K562 (cell line): ENCODE results near the gene ABCB6. TPM values are rescaled to one million over a fixed set of nuclear protein-coding genes. Genes with fewer than 3 reads are reported as not detected.

Experiments
- C11orf30 ChIP-seq: fragments of 450-650 bp; IDR thresholded peaks from 2 replicates; pipeline ENCODE4 v1.6.1; 2016; ENCODE audit warnings: low read depth, mild to moderate bottlenecking
- CC2D1A ChIP-seq: fragments of 450-650 bp; IDR thresholded peaks from 2 replicates; pipeline ENCODE4 v1.6.1; 2017; ENCODE audit warnings: mild to moderate bottlenecking
- IRF2 ChIP-seq: sonication (generic); formaldehyde crosslinking; IDR thresholded peaks from 2 replicates; pipeline ENCODE4 v1.8.1; 2022; ENCODE audit warnings: mild to moderate bottlenecking, missing genetic modification reagents
- MCM7 ChIP-seq, 2 experiments: fragments of 450-650 bp; IDR thresholded peaks; 2 replicates each; pipeline ENCODE4 v1.6.1; 2016 to 2018
- NFIC ChIP-seq: fragments of 450-650 bp; IDR thresholded peaks from 2 replicates; pipeline ENCODE4 v1.6.1; 2017; ENCODE audit warnings: mild to moderate bottlenecking, inconsistent platforms
- PHTF2 ChIP-seq: fragments of 250-450 bp; sonication (Bioruptor Pico); IDR thresholded peaks from 2 replicates; pipeline ENCODE4 v1.5.0; 2021; ENCODE audit warnings: mild to moderate bottlenecking
- RFX7 ChIP-seq: fragments of 250-450 bp; sonication (Bioruptor Pico); IDR thresholded peaks from 2 replicates; pipeline ENCODE4 v1.5.1; 2021; ENCODE audit warnings: mild to moderate bottlenecking
- RNF2 ChIP-seq: sonication (generic); IDR thresholded peaks from 2 replicates; pipeline ENCODE4 v1.6.1; 2016
- STAT5B ChIP-seq: fragments of 250-450 bp; sonication (Bioruptor Pico); IDR thresholded peaks from 2 replicates; pipeline ENCODE4 v1.8.0; 2021; ENCODE audit warnings: mild to moderate bottlenecking, inconsistent platforms
- ZC3H11A ChIP-seq: IDR thresholded peaks from 2 replicates; pipeline ENCODE4 v1.6.1; 2012; ENCODE audit warnings: low read depth, low read length, improper control_type of control experiment
- ZFP1 ChIP-seq: fragments of 450-650 bp; formaldehyde crosslinking; IDR thresholded peaks from 2 replicates; pipeline ENCODE4 v1.4.0; 2020; ENCODE audit warnings: mild to moderate bottlenecking, mixed read lengths
- polyA plus RNA-seq, 8 experiments: library from polyadenylated mRNA; depleted of rRNA in 4 of 8; stranded (reverse) in 5 of 8; unstranded in 3 of 8; fragments of >200 nt; fragmentation: Nextera tagmentation in 2 of 8; fragmentation: Illumina TruSeq in 1 of 8; extraction: Ambion mirVana in 2 of 8; extraction: Trizol in 1 of 8; gene quantifications; 2 replicates each; pipeline versions ENCODE4 v1.2.1 to v1.2.3, GENCODE V29; 2011 to 2014; ENCODE audit warnings: inconsistent platforms in 1 of 8, missing spikeins in 1 of 8
- total RNA-seq, 7 experiments: library from RNA; depleted of rRNA in 6 of 7; stranded (reverse); fragments of >200 nt in 6 of 7; fragmentation: Illumina TruSeq in 2 of 7; extraction: Trizol in 2 of 7; gene quantifications; 2 replicates each; pipeline versions ENCODE4 v1.2.1 to v1.2.3, GENCODE V29; 2011 to 2021; ENCODE audit warnings: low replicate concordance in 1 of 7
- TF ChIP-seq, protein P1 (sequence below): IDR thresholded peaks from 3 replicates; pipeline ENCODE4 v1.6.1; 2011; ENCODE audit warnings: borderline replicate concordance, mild to moderate bottlenecking; ENCODE audit not compliant: insufficient read length, insufficient read depth
- TF ChIP-seq, protein P2 (sequence below): sonication (generic); formaldehyde crosslinking; IDR thresholded peaks from 2 replicates; pipeline ENCODE4 v1.8.1; 2022; ENCODE audit warnings: missing genetic modification reagents
- TF ChIP-seq, protein P3 (sequence below): fragments of 150-350 bp; IDR thresholded peaks from 2 replicates; pipeline ENCODE4 v1.6.1; 2014; ENCODE audit warnings: low read depth, mild to moderate bottlenecking, low read length, borderline replicate concordance
- TF ChIP-seq, protein P4 (sequence below): IDR thresholded peaks from 2 replicates; pipeline ENCODE4 v1.6.1; 2011; ENCODE audit warnings: borderline replicate concordance, low read depth, mild to moderate bottlenecking, moderate library complexity, low read length; ENCODE audit not compliant: insufficient read depth, poor library complexity, severe bottlenecking
- TF ChIP-seq, protein P5 (sequence below): fragments of 450-650 bp; formaldehyde crosslinking; IDR thresholded peaks from 2 replicates; pipeline ENCODE4 v1.4.0; 2020; ENCODE audit warnings: mild to moderate bottlenecking, moderate library complexity
- TF ChIP-seq, protein P6 (sequence below): sonication (generic); formaldehyde crosslinking; IDR thresholded peaks from 2 replicates; pipeline ENCODE4 v1.9.0; 2022; ENCODE audit warnings: mild to moderate bottlenecking, missing genetic modification reagents

The ABCB6 gene
- total and polyA plus RNA-seq, 9 of the 15 experiments (the other 6 are each of a cell fraction or from before 2014, with no cell fraction given), result 3.7 to 29.8 (median 16.8) TPM

DNA sequence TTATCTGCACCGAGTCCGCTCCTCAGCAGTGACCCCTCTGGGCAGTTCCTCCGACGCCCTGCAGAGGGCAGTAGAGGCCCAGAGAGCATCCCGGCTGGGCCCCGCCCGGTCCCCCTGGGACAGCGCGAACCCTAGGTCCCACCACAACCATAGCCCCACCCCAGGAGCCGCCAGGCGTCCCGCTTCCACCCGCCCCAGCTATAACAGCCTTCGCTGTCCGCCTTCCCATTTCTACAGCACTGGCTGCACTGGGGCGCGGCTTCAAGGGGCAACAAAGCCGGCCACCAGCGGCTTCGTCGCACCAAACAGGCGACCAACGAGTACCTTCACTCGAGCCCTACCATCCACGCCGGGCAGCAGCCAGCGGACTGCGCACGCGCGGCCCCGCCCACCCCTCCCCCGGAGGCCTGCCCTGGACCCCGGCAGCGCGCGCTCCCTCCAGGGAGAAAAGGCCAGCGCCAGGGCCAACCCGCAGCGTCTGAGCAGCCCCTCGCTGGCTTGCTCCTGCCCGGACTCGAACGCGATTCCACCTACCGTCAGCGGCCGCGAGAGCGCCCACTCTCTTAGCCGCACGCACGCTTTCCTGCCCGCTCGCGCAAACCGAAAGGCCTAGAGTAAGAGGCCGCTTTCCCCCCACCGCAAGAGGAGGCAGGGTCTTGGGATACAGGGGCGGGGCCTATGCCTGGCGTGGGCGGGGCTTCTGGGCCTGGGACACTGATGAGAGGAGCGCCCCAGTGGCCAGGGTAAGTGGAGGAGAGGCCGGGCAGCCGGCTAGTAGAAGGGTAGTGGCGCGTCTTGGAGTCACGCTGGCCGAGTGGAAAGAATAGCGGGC, 58.4 kb downstream of the ABCB6 start, which contains the start of gene NHEJ1 (continued):
- TF ChIP-seq, protein P1, sequence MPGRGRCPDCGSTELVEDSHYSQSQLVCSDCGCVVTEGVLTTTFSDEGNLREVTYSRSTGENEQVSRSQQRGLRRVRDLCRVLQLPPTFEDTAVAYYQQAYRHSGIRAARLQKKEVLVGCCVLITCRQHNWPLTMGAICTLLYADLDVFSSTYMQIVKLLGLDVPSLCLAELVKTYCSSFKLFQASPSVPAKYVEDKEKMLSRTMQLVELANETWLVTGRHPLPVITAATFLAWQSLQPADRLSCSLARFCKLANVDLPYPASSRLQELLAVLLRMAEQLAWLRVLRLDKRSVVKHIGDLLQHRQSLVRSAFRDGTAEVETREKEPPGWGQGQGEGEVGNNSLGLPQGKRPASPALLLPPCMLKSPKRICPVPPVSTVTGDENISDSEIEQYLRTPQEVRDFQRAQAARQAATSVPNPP, result no peak
- no peak for TF ChIP-seq RFX7 (CRISPR knock-in tag)
- no peak for TF ChIP-seq ZC3H11A
- no peak for TF ChIP-seq ZFP1 (CRISPR knock-in tag)
- TF ChIP-seq, protein P2, sequence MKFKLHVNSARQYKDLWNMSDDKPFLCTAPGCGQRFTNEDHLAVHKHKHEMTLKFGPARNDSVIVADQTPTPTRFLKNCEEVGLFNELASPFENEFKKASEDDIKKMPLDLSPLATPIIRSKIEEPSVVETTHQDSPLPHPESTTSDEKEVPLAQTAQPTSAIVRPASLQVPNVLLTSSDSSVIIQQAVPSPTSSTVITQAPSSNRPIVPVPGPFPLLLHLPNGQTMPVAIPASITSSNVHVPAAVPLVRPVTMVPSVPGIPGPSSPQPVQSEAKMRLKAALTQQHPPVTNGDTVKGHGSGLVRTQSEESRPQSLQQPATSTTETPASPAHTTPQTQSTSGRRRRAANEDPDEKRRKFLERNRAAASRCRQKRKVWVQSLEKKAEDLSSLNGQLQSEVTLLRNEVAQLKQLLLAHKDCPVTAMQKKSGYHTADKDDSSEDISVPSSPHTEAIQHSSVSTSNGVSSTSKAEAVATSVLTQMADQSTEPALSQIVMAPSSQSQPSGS (CRISPR knock-in tag), result no peak
- TF ChIP-seq, protein P3, sequence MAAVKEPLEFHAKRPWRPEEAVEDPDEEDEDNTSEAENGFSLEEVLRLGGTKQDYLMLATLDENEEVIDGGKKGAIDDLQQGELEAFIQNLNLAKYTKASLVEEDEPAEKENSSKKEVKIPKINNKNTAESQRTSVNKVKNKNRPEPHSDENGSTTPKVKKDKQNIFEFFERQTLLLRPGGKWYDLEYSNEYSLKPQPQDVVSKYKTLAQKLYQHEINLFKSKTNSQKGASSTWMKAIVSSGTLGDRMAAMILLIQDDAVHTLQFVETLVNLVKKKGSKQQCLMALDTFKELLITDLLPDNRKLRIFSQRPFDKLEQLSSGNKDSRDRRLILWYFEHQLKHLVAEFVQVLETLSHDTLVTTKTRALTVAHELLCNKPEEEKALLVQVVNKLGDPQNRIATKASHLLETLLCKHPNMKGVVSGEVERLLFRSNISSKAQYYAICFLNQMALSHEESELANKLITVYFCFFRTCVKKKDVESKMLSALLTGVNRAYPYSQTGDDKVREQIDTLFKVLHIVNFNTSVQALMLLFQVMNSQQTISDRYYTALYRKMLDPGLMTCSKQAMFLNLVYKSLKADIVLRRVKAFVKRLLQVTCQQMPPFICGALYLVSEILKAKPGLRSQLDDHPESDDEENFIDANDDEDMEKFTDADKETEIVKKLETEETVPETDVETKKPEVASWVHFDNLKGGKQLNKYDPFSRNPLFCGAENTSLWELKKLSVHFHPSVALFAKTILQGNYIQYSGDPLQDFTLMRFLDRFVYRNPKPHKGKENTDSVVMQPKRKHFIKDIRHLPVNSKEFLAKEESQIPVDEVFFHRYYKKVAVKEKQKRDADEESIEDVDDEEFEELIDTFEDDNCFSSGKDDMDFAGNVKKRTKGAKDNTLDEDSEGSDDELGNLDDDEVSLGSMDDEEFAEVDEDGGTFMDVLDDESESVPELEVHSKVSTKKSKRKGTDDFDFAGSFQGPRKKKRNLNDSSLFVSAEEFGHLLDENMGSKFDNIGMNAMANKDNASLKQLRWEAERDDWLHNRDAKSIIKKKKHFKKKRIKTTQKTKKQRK, result no peak
- peak; percentile 77 for TF ChIP-seq CC2D1A
- no peak for TF ChIP-seq C11orf30
- TF ChIP-seq IRF2 (CRISPR knock-in tag), result no peak
- TF ChIP-seq STAT5B (CRISPR knock-in tag), result no peak
- TF ChIP-seq NFIC, result no peak
- TF ChIP-seq, protein P4, sequence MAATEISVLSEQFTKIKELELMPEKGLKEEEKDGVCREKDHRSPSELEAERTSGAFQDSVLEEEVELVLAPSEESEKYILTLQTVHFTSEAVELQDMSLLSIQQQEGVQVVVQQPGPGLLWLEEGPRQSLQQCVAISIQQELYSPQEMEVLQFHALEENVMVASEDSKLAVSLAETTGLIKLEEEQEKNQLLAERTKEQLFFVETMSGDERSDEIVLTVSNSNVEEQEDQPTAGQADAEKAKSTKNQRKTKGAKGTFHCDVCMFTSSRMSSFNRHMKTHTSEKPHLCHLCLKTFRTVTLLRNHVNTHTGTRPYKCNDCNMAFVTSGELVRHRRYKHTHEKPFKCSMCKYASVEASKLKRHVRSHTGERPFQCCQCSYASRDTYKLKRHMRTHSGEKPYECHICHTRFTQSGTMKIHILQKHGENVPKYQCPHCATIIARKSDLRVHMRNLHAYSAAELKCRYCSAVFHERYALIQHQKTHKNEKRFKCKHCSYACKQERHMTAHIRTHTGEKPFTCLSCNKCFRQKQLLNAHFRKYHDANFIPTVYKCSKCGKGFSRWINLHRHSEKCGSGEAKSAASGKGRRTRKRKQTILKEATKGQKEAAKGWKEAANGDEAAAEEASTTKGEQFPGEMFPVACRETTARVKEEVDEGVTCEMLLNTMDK, result peak; percentile 66
- TF ChIP-seq, protein P5, sequence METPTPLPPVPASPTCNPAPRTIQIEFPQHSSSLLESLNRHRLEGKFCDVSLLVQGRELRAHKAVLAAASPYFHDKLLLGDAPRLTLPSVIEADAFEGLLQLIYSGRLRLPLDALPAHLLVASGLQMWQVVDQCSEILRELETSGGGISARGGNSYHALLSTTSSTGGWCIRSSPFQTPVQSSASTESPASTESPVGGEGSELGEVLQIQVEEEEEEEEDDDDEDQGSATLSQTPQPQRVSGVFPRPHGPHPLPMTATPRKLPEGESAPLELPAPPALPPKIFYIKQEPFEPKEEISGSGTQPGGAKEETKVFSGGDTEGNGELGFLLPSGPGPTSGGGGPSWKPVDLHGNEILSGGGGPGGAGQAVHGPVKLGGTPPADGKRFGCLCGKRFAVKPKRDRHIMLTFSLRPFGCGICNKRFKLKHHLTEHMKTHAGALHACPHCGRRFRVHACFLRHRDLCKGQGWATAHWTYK (CRISPR knock-in tag), result no peak
- 0 out of 2 replicates have a peak, but pooled peaks have one; percentile 35 for TF ChIP-seq RNF2
- TF ChIP-seq MCM7 (IDR thresholded peaks at IDR 0.05), result no peak
- no peak for TF ChIP-seq PHTF2
- TF ChIP-seq, protein P6, sequence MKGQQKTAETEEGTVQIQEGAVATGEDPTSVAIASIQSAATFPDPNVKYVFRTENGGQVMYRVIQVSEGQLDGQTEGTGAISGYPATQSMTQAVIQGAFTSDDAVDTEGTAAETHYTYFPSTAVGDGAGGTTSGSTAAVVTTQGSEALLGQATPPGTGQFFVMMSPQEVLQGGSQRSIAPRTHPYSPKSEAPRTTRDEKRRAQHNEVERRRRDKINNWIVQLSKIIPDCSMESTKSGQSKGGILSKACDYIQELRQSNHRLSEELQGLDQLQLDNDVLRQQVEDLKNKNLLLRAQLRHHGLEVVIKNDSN (CRISPR knock-in tag), result no peak
